Mammary epithelial cell (primary cell): Measurements from ENCODE around the gene ALPK3.

Experiments
- CTCF ChIP-seq, 2 donors: IDR thresholded peaks in 1 of 2; conservative IDR thresholded peaks in 1 of 2; 2 replicates each; pipeline ENCODE4 v1.5.1; 2011 to 2012; ENCODE audit warnings: inconsistent platforms in 2 of 2, low read length in 2 of 2, mild to moderate bottlenecking in 2 of 2, control low read depth in 1 of 2, low read depth in 1 of 2; ENCODE audit not compliant: insufficient read depth in 1 of 2; ENCODE audit errors: extremely low read depth in 1 of 2
- EZH2 ChIP-seq: IDR thresholded peaks from 2 replicates; pipeline ENCODE4 v1.6.1; 2012; ENCODE audit warnings: low read length, inconsistent platforms, borderline replicate concordance

GRCh38 chr15:84904419-84904818, 87.3 kb downstream of the ALPK3 start:
- TF ChIP-seq EZH2 = no peak
- no peak for TF ChIP-seq CTCF (conservative IDR thresholded peaks at IDR 0.05 in 1 of 2, IDR thresholded peaks at IDR 0.05 in 1 of 2; ENCODE audit: extremely low read depth in 1 of 2, insufficient read depth in 1 of 2, low read depth in 1 of 2, low read length in 2 of 2)
